HG03439 (cell line): ENCODE results near the gene GPR137C.

Experiments used
- ATAC-seq: cut with Tn5 transposase; IDR thresholded peaks from one replicate; pipeline ENCODE4 v1.9.1; 2021; ENCODE audit warnings: mild to moderate bottlenecking, moderate library complexity; ENCODE audit not compliant: unreplicated experiment

Gene GPR137C, protein sequence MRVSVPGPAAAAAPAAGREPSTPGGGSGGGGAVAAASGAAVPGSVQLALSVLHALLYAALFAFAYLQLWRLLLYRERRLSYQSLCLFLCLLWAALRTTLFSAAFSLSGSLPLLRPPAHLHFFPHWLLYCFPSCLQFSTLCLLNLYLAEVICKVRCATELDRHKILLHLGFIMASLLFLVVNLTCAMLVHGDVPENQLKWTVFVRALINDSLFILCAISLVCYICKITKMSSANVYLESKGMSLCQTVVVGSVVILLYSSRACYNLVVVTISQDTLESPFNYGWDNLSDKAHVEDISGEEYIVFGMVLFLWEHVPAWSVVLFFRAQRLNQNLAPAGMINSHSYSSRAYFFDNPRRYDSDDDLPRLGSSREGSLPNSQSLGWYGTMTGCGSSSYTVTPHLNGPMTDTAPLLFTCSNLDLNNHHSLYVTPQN

DNA sequence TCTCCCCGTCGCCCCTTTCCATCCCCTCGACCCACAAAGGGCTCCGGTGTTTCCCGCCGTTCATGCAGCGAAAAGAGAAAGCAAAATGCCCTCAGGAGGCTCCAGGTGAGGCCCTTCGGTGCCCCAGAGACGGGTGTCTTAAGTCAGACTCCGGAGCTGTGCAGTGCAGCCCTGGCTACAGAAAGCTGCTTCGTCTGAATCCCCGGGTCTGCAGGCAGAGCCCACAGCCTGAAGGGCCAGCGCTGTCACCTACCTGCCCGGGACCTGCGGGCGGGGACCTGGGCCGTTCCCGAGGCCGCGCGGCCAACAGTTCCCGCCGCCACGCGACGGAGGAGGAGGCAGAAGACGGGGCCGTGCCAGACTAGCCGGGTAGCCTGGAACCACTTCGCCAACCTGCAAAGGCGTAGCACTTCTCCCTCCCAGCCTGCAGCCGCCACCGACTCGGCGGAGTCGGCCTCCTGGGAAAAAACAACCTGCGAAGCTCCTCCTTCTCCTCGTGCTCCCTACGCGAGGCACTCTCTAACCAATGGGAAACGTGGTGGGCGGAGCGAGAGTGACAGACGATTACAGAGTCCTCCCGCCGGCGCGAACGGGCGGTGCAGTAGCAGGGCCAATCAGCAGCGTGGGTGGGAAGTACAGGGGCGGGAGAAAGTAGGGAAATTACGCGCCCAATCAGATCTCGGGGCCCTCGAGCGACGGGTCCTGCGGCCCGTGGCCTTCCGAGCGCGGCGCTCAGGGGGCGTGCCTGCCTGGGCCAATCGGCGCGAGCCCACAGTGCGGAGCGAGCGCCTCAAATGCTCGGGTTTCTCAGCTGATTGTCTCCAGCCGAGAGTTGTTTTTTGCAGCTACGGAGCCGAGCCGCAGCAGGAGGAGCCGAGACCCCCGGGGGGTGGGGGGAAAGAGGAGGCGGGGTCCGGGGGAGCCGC, at the start of gene GPR137C, which contains the start of gene TXNDC16:
TSS of gene GPR137C (plus strand) at position 774 of the 926 bp plus-strand sequence. CDS start 312 bp downstream, outside the sequence.
TSS of gene TXNDC16 (minus strand) at position 443 of the 926 bp plus-strand sequence. CDS start 8,948 bp downstream, outside the sequence.
- peak; percentile 96 for ATAC-seq

DNA sequence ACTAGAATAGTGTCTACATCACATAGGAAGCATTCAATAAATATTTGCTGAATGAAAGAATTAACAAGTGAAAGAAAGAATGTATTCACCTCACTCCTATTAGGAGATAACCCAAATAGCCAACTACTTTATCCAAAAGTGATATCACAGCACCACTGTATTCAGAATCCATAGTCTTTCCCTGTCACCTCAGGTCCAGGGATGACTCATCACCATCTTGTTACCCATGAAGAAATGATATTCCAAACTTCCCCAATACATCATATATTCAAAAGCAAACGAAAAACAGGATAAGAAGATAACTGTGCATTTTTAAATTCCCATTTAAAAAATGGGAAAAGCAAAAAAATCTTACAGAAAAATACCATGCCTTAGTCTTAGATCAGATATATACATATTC, 39.4 kb upstream of the GPR137C start:
- ATAC-seq, result no peak

DNA sequence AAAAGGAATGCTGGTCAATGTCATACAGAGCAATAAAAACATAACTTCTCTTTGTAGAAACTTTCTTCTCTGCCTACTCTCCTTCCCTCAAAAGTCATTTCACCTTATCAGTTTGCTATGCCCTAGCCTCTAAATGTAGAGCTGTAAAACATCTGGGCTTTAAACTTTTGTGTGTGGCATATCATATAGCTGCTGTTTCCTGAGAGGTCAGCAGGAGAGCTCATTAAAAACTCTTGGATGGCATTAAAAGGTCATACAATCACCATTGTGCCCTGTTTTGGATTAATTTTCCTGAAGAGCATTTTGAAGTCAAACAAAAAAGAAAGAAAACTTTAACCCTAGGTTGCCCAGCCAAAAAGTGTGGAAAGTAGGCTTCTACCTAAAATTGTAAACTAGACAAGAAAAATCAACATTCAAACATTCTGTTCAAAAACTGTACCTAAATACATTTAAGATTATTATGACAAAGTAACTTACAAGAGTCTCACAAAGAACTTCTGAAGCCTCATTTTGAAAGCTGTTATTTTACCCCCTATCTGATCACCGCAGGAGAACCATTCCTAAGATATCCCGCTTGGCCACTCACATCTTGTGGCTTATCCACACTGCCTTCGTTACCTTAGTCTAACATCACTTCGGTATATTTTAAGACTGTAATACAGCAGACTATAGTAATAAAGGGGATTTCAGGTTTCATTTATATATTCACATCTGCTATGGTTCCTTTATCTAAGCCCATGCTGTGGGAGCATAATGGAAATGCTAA, 38.4 kb upstream of the GPR137C start:
- no peak for ATAC-seq

DNA sequence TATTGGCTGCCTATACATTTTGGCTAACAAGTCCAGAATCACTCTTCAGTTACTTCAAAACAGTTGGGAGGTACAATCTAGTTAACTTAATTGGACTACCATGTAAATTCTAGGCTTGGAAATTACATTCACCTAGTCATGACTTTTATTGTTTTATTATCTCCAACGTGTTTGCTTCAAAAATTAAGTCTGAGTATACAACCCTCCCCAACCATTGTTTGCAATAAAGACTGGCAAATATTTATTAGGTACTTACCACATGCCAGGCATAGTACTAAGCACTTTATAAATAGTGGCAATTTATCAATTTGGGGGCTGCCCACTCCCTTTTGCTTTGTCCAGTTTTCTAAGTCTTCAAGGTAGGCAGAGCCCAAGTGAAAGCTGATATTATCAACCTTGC, 30.6 kb upstream of the GPR137C start:
- ATAC-seq, result no peak

DNA sequence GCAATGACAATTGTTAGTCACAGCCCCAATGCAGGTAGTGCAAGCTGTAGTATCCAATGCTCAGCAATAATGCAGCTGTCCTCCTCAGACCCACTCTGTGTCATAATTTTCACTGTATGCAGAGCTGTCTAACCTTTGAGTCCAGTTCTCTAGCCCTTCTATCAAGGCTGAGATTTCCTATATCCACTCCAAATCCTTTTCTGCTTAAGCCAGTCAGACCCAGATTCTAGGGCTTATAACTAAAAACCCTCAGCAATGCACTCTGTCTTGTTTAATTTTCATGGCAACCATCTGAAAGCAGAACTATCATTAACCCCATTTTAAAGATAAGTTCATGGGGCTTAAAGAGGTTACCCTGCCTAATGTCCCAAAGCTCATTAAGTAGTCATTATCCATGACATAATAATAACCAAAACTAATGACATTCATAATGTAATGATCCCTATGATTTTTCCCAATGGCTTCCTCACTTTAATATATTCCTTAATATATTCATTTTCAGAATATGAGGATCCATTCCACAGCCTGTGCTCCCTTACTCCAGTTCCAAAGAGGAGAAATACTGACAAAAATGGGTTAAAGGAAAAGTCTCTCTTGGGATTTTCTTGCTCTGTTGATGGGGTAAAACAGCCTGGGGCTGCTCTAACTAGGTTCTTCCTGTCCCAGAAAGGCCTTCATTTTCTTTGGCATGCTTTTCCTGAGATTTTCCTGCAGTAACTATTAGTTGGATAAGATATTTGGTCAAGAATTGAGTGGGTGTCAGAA, 29.9 kb upstream of the GPR137C start:
- no peak for ATAC-seq

DNA sequence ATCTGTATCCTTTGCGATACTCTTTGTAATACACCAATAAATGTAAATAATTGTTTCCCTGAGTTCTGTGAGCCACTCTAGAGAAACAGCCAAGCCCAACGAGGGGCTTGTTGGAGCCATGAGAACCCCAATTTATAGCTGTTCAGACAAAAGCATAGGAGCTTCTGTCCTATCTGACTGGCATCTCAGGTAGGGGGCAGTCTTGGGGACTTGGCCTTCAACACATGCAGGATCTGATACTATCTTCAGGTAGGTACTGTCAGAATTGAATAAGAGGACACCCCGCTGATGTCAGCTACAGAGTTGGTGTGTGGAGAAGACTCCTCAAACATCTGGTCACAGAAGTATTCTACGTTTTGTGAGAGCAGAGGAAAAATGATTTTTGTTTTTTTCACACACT, 25.6 kb upstream of the GPR137C start:
- ATAC-seq, result no peak

DNA sequence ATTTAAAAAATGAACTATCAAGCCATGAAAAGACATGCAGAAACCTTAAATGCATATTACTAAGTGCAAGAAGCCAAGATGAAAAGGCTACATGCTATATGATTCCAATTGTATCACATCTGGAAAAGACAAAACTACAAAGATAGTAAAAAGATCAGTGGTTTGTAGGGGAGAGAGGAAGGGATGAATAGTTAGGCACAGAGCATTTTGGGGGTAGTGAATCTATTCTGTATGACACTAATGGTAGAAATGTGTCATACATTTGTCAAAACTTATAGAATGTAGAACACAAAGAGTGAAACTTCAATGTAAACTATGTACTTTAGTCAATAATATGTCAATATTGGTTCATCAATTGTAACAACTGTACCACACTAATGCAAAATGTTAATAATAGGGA, 21.2 kb upstream of the GPR137C start:
- ATAC-seq, result no peak

DNA sequence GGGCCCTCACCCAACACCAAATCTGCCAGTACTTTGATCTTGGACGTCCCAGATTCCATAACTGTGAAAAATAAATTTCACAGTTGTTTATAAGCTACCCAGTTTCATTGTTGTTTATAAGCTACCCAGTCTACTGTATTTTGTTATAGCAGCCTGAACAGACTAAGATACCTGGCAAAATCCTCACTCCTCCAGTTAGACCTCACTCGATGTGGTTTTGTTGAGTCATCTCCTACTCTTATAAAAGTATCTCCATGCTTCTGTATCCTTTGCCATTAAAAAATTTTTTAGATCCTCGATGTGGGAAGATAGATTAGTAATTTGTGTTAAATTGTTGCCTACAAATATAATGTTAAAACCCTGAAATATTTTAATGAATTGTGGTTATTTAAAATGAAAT, 16.4 kb upstream of the GPR137C start:
- no peak for ATAC-seq

DNA sequence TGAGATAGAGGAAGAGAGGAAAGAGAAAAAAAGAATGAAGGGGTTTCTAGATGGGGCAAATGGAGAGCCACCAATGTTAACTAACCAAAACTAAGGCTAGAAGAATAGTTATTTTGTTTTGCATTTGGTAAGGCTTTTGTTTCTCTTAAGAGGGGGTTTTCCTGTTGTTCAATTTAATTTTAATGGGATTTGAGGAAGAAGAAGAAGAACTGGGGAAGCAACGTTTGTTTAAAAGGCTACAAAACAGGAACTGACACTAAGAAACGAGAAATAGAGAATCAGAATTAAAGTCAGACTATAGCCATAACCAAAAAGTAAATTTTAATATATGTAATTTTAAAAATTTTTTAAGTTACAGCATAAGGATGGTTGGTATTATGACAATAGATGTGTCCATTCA, 14.0 kb upstream of the GPR137C start:
- no peak for ATAC-seq

DNA sequence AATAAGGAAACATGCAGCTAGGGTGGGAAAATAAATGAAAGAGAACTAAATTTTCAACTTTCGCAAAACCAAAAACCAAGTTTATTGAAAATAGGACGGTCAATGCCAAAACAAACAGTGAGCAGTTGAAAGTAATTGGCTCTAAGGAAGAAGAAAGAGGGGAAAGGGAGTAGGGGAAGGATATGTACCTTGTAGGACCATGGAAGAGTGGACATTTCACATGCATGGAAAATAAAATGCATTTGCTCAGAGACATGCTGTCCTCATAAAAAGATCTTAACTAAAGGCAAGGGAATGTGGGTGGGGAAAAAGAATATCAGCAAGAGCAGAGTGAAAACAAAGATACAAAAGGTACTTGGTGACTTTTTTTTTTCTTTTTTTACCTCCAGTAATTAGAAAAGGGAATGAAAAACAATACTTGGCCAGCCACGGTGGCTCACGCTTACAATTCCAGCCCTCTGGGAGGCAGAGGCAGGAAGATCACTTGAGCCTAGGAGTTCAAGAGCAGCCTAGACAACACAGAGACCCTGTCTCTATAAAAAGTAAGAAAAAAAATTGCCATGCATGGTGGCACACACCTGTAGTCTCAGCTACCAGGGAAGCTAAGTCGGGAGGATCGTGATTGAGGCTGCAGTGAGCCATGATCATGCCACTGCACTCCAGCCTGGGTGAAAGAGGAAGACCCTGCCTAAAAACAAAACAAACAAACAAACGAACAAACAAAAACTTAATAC, 6.9 kb upstream of the GPR137C start:
- ATAC-seq, result no peak

DNA sequence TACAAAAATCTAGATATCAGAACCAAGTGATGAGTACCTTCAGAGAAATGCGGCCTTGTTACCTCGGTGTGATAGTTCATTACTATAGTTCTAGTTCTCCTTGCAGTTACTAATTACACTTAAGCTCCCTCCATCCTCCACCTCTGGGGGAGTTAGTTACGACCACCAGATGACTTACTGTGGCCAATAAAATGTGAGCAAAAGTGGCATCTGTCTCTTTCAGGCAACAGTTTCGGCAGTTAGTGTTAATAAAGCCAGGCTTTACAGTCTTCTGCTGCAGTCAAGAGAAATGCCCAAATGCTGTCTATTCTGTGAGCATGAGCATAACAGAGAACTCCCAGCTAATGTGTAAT, 6.3 kb upstream of the GPR137C start:
- no peak for ATAC-seq

DNA sequence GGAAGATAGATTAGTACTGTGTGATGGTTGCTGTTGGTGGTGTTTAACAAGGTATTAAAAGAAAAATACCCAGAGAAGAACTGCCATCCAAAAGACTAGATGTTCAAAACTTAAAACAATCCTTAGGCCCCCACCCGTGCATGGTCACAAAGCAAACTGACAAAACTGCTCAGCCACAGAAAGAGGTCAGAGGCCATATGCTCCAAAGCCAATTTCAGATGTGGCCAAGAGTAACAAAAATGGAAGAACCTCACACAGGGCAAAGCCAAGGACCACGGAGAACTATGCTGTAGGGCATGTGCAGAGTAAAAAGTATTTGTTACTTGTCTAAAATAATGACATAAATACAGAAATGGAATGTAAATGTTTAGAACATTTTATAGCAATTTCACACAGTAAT, 5.6 kb upstream of the GPR137C start:
- no peak for ATAC-seq

DNA sequence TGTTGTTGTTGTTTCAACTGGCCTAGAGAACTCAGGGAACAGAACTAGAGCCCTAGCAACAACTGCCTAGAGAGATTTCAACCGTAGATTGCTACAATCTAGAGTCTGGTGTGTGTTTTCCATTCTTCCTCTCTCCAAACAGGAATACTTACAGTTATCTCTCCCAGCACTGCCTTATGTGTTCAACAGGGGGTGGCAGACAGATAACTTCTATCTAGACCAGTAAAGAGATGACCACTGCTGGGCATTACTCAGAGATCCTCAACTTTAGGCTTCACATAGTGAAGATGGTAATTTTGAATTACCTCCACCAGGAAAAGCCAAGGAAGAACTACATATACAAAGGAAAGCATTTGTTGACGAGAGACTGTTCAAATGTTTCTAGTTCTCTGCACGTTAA, 5.1 kb upstream of the GPR137C start:
- ATAC-seq, result no peak

DNA sequence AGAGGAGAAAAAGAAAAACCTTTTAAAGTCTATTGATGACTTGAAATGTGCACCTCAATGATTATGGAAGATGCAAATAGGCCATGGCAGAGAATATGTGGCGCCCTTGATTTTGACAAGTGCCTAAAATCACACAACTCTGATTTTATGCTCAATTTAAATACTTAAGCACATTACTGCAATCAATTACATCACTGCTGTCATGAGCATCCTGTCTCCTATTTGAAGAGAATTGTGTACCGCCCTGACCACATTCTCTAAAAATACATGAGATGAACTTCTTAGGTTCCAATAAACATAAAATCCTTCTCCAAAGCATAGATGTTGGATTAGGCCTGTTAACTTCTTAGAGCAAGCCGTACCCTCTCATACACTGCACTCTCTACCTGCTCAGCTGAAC, 2.0 kb upstream of the GPR137C start:
- ATAC-seq, result no peak

DNA sequence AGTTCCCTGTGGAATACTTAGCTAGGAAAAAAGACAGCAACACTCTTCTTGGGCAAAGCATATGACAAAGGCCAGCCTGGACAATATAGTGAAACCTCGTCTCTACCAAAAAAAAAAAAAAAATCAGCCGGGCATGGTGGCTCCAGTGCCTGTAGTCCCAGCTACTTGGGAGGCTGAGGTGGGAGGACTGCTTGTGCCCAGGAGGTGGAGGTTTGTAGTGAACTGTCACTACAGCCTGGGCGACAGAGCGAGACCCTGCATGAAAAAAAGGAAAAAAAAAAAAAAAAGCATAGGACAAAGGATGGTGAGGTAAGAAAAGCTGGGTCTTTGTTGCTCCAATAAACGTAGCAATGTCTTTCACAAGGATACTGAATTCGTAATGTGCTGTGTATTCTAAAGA, 1.4 kb upstream of the GPR137C start:
- ATAC-seq, result no peak

DNA sequence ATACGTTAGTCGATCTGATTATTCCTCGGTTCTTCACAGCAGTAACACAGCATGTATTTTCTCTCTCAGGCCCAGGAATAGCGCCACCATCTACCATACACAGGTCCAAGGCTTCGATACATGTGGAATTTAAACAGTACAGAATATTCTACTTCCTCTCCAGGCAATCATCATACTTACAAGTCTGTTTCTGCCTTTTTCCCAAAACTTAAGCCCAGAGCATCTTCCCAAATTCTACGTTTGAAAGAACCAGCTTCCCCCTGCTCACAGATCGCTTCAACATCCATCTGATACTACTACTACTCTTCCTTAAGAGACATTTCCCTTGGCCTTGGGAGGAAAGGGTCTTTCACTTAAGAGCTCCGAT, 957 bp upstream of the GPR137C start:
- no peak for ATAC-seq

DNA sequence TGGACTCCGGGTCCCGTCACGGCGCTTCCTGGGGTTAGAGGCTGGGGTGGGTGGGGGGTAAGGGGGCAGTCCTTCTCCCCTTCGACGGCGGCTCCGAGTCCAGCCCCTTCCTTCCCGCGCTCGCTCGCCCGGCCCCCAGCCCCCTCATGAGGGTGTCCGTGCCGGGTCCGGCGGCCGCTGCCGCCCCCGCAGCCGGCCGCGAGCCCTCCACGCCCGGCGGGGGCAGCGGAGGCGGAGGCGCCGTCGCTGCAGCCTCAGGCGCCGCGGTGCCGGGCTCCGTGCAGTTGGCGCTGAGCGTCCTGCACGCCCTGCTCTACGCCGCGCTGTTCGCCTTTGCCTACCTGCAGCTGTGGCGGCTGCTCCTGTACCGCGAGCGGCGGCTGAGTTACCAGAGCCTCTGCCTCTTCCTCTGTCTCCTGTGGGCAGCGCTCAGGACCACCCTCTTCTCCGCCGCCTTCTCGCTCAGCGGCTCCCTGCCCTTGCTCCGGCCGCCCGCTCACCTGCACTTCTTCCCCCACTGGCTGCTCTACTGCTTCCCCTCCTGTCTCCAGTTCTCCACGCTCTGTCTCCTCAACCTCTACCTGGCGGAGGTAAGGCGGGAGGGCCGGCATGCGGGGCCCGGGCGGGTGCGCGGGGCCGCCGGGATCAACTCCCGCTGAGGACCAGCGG, 500 bp downstream of the GPR137C start:
- ATAC-seq, result peak; percentile 29

DNA sequence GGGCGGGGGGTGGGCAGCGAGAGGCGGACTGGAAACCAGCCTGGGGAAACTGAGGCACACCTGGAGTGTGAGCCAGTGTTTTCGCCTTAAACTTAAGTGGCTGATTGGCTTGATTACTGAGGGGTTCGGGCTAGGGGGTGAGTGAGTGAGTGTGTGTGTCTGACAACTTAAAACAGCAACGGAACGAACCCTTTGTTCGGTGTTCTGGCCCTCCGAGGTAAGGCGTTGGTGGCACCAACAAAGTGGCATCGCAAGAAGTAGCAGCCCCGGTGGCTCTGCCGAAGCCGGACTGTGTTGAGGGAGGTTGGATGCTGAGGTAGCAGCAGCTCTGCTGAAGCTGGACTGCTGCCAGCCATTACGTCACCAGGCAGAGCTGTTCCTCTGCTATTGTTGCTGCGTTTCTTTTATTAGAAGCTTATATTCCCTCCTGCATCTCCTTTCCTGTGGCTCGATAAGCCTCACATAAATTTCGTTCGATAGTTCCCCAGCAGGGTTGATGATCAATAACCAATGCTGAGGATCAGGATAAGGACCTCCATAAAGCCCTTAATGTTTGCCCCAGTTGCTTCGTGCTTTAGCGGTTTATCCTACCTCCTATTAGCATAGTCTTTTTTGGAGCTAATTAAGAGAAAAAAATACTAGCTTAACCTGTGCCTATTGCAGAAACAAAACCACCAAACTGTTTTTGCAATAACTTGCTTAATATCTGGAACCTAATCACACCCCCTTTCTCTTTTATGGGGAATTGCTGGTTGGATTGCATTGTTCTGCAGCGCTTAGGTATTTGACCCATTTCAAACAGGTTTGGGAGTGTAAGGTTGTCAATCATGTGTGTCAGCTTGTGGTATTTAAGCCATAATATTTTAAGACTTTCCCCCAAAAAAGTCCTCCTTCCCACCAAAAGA, 1.3 kb downstream of the GPR137C start:
- no peak for ATAC-seq
